Large intestine (tissue), 3 donors: ENCODE measurements around the gene PEPD. TPM values are rescaled to one million over a fixed set of nuclear protein-coding genes. Genes with fewer than 3 reads are reported as not detected.
A peak's percentile ranks its signal among the peaks of the same experiment; 100 is the strongest.

ENCODE experiments used
- DNase-seq, 2 donors: peaks; one replicate each; pipeline versions ENCODE4 v3.0.0 to v3.0.0-alpha.2; 2013
- H3K27ac ChIP-seq: one replicate; pipeline ENCODE4 v1.5.1; 2013; ENCODE audit warnings: low read length
- H3K27me3 ChIP-seq: 2 replicates; pipeline ENCODE4 v1.6.1; 2013; ENCODE audit warnings: low read length; ENCODE audit not compliant: control insufficient read depth, insufficient read depth
- H3K36me3 ChIP-seq: 2 replicates; pipeline ENCODE4 v1.6.1; 2013; ENCODE audit warnings: low read length; ENCODE audit not compliant: control insufficient read depth, insufficient read depth
- H3K4me1 ChIP-seq: one replicate; pipeline ENCODE4 v1.6.1; 2013; ENCODE audit warnings: low read length; ENCODE audit not compliant: control insufficient read depth, insufficient read depth
- H3K4me3 ChIP-seq: one replicate; pipeline ENCODE4 v1.5.1; 2013; ENCODE audit warnings: low read length
- H3K9me3 ChIP-seq: one replicate; pipeline ENCODE4 v1.6.1; 2013; ENCODE audit warnings: mild to moderate bottlenecking, low read depth, low read length, moderate library complexity; ENCODE audit not compliant: control insufficient read depth
- WGBS: methylation state at CpG from one replicate; pipeline ENCODE4 v1.1.5; 2013; ENCODE audit warnings: low lambda C conversion rate; ENCODE audit not compliant: insufficient coverage; 5-methylcytosine and 5-hydroxymethylcytosine counted together
- polyA plus RNA-seq: library from polyadenylated mRNA; unstranded; fragments of 120-200 nt; gene quantifications from one replicate; pipeline ENCODE4 v1.2.1, GENCODE V29; 2013

Gene PEPD
- polyA plus RNA-seq, 1 donor: 216 TPM

DNA sequence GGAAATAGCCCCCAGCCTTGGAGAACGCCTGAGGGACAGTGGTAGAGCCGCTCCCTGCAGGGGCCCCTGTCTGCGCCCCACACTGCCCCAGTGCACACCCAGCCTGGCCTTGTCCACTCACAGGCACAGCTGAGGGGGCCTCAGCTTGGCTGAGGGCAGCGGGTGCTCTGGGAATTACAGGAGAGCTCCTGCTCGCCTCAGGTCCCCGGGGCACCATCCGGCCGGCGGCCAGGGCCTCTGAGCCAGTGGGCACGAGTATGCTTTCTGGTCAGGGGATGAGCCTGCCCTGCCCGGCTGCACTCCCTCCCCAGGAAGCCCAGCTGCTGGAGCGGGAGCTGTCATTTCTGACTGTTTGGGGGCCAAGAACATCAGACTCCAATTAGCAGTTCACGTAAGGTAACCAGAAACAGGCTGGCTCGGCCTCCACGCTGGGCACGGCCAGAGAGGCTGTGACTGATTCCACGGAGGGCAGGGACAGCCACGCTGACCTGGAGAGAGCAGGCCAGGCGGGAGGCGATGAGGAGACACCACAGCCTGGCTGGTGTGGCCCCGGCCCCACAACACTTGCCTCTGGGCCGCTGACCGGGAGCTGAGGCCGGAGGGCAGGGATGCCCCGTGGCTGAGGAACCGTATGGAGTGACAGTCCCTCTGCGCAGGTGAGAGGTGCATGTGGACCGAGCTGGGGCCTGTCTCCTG lies 132.7 kb downstream of the PEPD start:
- Histone ChIP-seq H3K36me3 (peaks cover 23% of the 10 kb centered on the region), H3K27me3 (no peaks in the 10 kb centered on the region), H3K4me3 (peak overlapping the region; percentile 20), H3K27ac (peak overlapping the region; percentile 94), H3K4me1 (peaks cover 62% of the 10 kb centered on the region), H3K9me3 (peaks cover 12% of the 10 kb centered on the region)
- DNase-seq: peak in 1 of 2 donors; percentile 61
- no CpG with 5 or more reads among the region's 28 CpGs for WGBS

DNA sequence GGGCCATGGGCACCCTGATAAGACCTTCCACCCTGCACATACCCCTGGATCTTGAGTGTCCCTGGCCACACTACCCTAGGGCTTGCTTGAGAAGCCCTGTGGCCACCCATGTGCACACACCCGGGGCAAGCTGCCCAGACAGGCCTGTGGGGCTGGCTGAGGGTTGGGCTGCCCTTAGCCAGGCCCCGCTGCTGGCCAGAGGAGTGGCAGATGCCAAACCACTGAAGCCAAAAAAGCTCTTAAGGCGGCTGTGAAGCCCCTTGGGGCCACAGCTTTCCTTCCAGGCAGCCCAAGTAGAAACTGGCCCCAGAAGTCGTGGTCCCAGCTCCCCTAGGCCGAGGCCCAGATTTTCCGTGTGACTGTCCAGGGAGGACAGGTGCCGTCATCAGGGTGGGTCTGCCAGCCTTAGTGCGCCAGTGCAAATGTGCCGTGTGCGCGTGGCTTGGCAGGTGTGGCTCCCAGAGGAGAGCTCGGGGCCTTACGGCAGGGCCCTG lies 133.3 kb downstream of the PEPD start:
- peaks cover 58% of the 10 kb centered on the region for H3K4me1 ChIP-seq
- no peak overlapping the region for H3K4me3 ChIP-seq
- peaks cover 12% of the 10 kb centered on the region for H3K9me3 ChIP-seq
- H3K27me3 ChIP-seq: no peaks in the 10 kb centered on the region
- no peak for DNase-seq
- H3K27ac ChIP-seq: peak overlapping the region; percentile 94
- H3K36me3 ChIP-seq: peaks cover 27% of the 10 kb centered on the region
- WGBS: no CpG with 5 or more reads among the region's 13 CpGs

DNA sequence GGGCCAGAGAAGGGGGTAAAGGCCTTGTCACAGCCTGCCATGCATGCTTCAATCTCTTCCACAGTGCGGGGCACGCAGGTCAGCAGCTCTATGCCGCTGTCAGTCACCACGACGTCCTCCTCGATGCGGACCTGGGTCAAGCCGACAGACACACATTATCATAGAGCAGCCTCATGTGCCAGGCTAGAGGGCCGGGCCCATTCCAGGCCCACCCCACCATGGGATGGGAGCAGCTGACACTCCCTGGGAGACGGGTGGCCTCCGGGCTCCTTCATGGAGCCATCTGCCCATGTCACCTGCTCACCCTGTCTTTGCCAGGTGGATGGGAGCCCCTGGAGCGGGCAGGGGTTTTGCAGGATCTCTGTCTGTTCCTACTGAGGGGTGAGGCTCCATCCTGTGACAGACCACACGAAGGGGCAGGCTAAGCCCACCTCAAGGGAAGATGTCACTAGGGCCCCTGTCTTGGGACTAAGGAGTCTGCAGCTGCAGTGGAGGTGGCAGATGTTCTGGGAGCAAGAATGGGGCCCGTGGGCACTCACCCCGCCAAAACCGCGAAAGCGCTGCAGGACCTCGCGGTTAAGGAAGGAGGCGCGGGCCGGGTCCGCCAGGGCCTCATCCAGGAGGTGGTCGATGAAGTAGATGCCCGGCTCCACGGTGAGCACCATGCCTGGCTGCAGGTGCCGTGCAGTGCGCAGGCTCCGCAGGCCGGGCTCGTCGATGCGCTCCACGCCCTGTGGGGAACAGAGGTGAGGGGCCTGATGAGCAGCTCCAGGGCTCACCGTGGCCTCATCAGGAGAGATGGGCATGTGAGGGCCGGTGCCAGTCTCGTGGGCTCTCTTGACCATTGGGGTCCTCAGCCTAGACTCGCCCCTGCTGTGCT lies 134.0 kb downstream of the PEPD start:
- peak overlapping the region; percentile 94 for H3K27ac ChIP-seq
- WGBS: no CpG with 5 or more reads among the region's 39 CpGs
- peaks cover 12% of the 10 kb centered on the region for H3K9me3 ChIP-seq
- DNase-seq: no peak
- H3K36me3 ChIP-seq: peaks cover 27% of the 10 kb centered on the region
- peaks cover 52% of the 10 kb centered on the region for H3K4me1 ChIP-seq
- no peaks in the 10 kb centered on the region for H3K27me3 ChIP-seq
- H3K4me3 ChIP-seq: no peak overlapping the region

DNA sequence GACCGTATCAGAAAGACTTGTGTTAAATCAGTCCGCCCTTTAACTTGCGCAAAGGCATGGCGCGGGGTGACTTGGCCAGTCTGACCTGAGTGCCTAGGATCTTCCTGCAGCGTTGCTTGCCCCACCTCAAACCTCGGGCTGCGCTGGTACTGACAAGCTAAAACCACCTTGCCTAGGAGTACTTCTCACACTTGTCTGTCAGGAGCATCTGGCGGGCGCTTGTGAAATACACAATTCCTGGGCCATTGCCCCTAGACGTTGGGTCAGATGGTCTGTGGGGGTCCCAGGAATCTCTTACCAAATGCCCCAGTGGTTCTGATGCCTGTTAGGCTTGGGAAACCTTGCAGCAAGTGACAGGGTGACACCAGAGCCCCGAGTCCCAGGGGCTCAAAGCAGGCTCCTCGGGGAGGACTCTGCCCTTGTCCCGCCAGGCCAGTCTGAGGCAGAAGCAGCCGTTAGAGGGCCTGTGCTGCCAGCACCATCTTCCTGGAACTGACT lies 135.2 kb downstream of the PEPD start:
- no peak overlapping the region for H3K27ac ChIP-seq
- 100% methylated on average over 1 of the region's 15 CpGs for WGBS
- peak in 1 of 2 donors; percentile 49 for DNase-seq
- H3K4me3 ChIP-seq: no peak overlapping the region
- H3K36me3 ChIP-seq: peaks cover 36% of the 10 kb centered on the region
- H3K4me1 ChIP-seq: peaks cover 45% of the 10 kb centered on the region
- H3K27me3 ChIP-seq: no peaks in the 10 kb centered on the region
- H3K9me3 ChIP-seq: peaks cover 10% of the 10 kb centered on the region

DNA sequence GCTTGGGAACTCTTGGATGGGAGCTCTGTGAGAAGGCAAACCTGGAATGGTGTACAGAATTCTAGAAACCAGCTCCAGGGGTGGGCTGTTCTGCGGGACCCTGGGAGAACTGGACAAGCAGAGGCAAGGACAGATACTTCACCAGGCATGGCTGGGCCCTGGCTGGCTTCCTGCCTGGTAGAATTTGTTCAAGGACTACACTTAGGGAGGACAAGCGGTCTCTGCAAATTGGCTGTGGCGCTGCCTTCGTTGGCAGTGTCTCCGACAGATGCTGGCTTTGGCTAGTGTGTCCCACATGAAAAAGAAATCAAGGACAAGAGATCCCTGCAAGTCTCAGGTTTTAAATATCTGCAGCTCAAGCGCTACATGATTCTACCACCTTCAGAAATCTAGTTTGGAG lies 135.6 kb downstream of the PEPD start:
- H3K36me3 ChIP-seq: peaks cover 41% of the 10 kb centered on the region
- 100% methylated on average over 1 of the region's 6 CpGs for WGBS

DNA sequence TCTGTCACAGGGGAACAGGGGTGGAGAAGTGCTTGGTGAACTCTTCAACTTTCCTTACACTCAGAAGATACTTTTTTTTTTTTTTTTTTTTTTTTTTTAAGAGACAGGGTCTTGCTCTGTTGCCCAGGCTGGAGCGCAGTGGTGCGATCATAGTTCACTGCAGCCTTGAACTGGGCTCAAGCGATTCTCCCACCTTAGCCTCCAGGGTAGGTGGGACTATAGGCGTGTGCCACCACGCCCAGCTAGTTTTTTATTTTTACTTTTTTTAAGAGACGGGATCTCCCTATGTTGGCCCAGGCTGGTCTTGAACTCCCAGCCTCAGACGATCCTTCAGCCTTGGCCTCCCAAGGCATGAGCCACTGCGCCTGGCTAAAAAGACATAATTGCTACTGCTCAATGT lies 136.6 kb downstream of the PEPD start:
- no CpG with 5 or more reads among the region's 8 CpGs for WGBS
- peaks cover 42% of the 10 kb centered on the region for H3K36me3 ChIP-seq
- no peak overlapping the region for H3K4me3 ChIP-seq

More for the DNA sequence above, 135.6 kb downstream of the PEPD start:
- peaks cover 10% of the 10 kb centered on the region for H3K9me3 ChIP-seq
- no peak overlapping the region for H3K27ac ChIP-seq
- DNase-seq: no peak
- H3K4me1 ChIP-seq: peaks cover 43% of the 10 kb centered on the region
- no peak overlapping the region for H3K4me3 ChIP-seq
- H3K27me3 ChIP-seq: no peaks in the 10 kb centered on the region

DNA sequence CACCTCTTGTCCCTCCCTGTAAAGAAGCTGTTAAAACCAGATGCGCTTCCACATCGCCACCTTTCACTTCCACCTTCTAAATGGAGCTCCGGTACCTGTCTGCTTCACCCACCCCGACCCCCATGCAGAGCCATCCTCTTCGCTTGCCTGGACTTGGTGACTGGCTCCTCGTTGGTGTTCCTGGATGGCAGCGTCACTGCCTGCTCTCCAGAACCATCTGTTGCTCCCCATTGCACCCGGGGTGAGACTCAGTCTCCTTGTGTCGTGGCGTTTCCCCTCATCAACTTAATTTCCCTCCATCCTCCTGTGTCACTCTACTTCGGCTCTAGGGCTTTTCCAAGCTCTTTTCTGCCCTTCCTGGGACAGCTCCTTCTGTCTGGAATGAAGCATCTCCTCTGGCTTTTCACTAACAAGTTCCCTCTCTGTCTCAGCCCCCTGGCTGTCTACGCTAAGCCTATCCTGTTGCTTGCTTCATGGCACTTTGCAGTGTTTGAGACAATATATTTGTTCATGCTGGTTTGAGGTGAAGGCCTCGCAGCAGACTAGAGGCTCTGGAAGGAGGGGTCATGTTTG lies 137.8 kb downstream of the PEPD start:
- no peak for DNase-seq
- Histone ChIP-seq H3K4me3 (no peak overlapping the region), H3K36me3 (peaks cover 53% of the 10 kb centered on the region), H3K9me3 (peaks cover 6% of the 10 kb centered on the region), H3K27ac (no peak overlapping the region), H3K27me3 (no peaks in the 10 kb centered on the region), H3K4me1 (peaks cover 22% of the 10 kb centered on the region)
- WGBS: 100% methylated on average over 3 of the region's 13 CpGs

More for the DNA sequence above, 136.6 kb downstream of the PEPD start:
- H3K9me3 ChIP-seq: peaks cover 7% of the 10 kb centered on the region
- H3K4me1 ChIP-seq: peaks cover 34% of the 10 kb centered on the region
- H3K27ac ChIP-seq: no peak overlapping the region
- DNase-seq: no peak
- H3K27me3 ChIP-seq: no peaks in the 10 kb centered on the region

DNA sequence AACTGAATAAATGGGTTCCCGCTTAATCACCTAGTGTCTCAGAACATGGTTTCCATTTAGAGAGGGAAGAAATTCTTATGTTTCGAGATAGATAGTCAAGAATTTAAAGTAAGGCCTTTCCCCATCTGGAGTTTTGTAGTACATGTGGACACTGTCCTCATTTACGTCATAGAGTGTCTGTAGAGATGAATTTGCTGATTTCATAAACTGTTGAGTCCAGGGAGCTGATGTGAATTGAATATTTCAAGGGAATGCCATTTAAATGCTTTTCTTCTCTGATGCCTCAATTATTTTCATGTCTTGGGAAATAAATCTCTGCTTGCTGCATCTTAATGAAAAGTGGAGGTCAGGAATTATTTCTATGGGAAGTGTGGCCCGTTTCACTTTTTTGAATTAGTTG lies 138.6 kb downstream of the PEPD start:
- no peaks in the 10 kb centered on the region for H3K27me3 ChIP-seq
- peaks cover 3% of the 10 kb centered on the region for H3K9me3 ChIP-seq
- no peak for DNase-seq
- no peak overlapping the region for H3K27ac ChIP-seq
- no peak overlapping the region for H3K4me3 ChIP-seq
- WGBS: no CpG with 5 or more reads among the region's 4 CpGs
- peaks cover 49% of the 10 kb centered on the region for H3K36me3 ChIP-seq
- H3K4me1 ChIP-seq: peaks cover 18% of the 10 kb centered on the region

DNA sequence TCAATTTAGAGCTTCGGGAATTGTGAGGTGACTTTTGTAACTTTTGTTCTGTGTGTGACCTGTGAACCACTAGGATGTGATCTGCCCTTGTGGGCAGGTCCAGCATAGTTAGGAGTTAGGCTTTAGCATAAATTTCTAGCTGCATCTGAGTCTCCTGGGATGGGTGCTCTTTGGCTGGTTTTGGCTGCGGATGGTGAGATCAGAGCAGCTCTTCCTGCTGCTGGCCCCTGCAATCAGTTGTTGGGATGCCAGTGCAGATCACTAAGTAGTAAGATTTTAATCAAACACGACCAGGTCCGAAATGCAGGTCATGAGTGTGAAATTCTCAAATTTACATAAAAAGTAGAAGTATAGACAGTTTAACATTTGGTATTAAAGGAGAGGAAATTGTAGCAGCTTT lies 139.6 kb downstream of the PEPD start:
- H3K27ac ChIP-seq: no peak overlapping the region
- H3K9me3 ChIP-seq: no peaks in the 10 kb centered on the region
- H3K4me1 ChIP-seq: peaks cover 23% of the 10 kb centered on the region
- WGBS: 100% methylated on average over 1 of the region's 4 CpGs
- H3K36me3 ChIP-seq: peaks cover 40% of the 10 kb centered on the region
- H3K4me3 ChIP-seq: no peak overlapping the region
- no peaks in the 10 kb centered on the region for H3K27me3 ChIP-seq
- DNase-seq: no peak

DNA sequence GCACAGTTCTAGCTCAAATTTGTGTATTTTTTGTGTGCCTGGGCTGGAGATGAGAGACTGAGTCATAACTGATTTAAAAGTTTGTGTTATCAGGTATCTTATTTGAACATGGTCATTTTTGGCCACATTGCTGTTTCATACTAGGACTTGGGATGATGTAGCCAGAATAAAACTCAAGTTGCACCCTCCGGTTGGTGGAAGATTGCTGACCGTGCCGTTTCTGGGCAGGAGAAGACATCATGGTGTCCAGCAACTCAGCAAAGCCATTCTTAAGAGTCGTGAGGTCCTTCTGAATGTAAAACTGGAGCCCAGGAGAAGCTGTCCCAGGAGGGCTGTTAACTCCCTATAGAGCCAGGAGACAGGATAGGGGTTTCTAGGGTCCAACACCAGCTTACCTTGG lies 140.5 kb downstream of the PEPD start:
- WGBS: no CpG with 5 or more reads among the region's 4 CpGs
- Histone ChIP-seq H3K9me3 (no peaks in the 10 kb centered on the region), H3K36me3 (peaks cover 38% of the 10 kb centered on the region), H3K4me3 (no peak overlapping the region), H3K27me3 (no peaks in the 10 kb centered on the region), H3K27ac (no peak overlapping the region), H3K4me1 (peaks cover 32% of the 10 kb centered on the region)
- no peak for DNase-seq
